Measurements from ENCODE around the gene SCLT1. TPM values are rescaled to one million over a fixed set of nuclear protein-coding genes. Genes with fewer than 3 reads are reported as not detected.

The SCLT1 gene
- total RNA-seq, 1 donor from 2014 or later, result 39.0 TPM

- intact Hi-C loops (cut with micrococcal nuclease), result no loop called here
These were observed 244.9 kb downstream of the SCLT1 start for GRCh38 chr4:128848461-128848860.

- intact Hi-C loops (cut with micrococcal nuclease), result no loop called here
These were observed 246.1 kb downstream of the SCLT1 start for GRCh38 chr4:128847082-128847724.

GRCh38 chr4:128846063-128846462, 247.3 kb downstream of the SCLT1 start:
- intact Hi-C loops (cut with micrococcal nuclease), result no loop called here

GRCh38 chr4:128844931-128845330, 248.4 kb downstream of the SCLT1 start:
- intact Hi-C loops (cut with micrococcal nuclease), result no loop called here

GRCh38 chr4:128841402-128841801, 251.9 kb downstream of the SCLT1 start:
- intact Hi-C loops (cut with micrococcal nuclease), result no loop called here

GRCh38 chr4:128840711-128841318, 252.5 kb downstream of the SCLT1 start:
- intact Hi-C loops (cut with micrococcal nuclease), result loop anchor here (1.0 kb wide), 1 partner anchor 22 kb away; no protein-coding TSS in a partner anchor

GRCh38 chr4:128837679-128838078, 255.7 kb downstream of the SCLT1 start:
- intact Hi-C loops (cut with micrococcal nuclease), result no loop called here

- intact Hi-C loops (cut with micrococcal nuclease), result no loop called here
These were observed 256.1 kb downstream of the SCLT1 start for GRCh38 chr4:128837198-128837597.

- intact Hi-C loops (cut with micrococcal nuclease), result no loop called here
These were observed 257.7 kb downstream of the SCLT1 start for GRCh38 chr4:128835498-128836222.

Other genes starting within 250 kb of the SCLT1 start
- gene C4orf33, start 2.6 kb upstream of the SCLT1 start, total RNA-seq, result 12.8 and 14.3 TPM in 2 replicates

All from T-helper 1 cell treated with Interleukin-12 subunit alpha and Interleukin-12 subunit beta and Interleukin-4 antibody, amounts not matched to agents 30 ng/mL and 1 ng/mL, for 36 hours (primary cell).